Measurements from ENCODE around the gene IFNK.

The IFNK gene

DNA sequence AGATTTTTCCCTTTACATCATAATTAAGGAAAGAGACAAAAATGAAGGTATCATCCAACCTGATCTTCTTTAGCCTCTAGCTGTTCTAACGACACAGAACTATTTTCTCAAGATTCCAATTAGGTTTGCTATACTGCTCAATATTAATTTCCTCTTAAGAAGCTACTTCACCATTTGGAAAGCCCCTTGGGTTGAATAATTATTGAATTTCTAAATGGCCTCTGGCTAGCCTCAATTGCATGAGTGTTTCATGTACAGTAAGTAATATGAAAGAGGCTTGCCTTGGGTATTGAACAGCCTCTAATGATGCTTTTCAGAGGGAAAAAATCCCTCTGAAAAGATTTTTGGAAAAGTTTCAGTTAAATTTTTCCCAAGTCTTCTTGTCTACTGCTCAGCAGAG lies 9.2 kb downstream of the IFNK start:
- Histone ChIP-seq H3K79me2 (ENCODE audit: low read length) (no peaks in the 10 kb centered on the region), H3K27ac (ENCODE audit: low read length) (no peak overlapping the region), H2AFZ (ENCODE audit: low read depth, low read length) (no peak overlapping the region), H4K20me1 (ENCODE audit: insufficient read depth, low read length) (no peaks in the 10 kb centered on the region), H3K4me3 (ENCODE audit: low read length) (no peak overlapping the region), H3K4me1 (ENCODE audit: low read length) (peaks cover 12% of the 10 kb centered on the region), H3K36me3 (replicated peaks; ENCODE audit: low read depth, low read length) (no peaks in the 10 kb centered on the region), H3K27me3 (ENCODE audit: low read depth, low read length) (peaks cover 32% of the 10 kb centered on the region), H3K9ac (ENCODE audit: low read length) (no peak overlapping the region), H3K4me2 (ENCODE audit: low read length) (no peak overlapping the region), H3K9me3 (ENCODE audit: insufficient read depth, low read length) (no peaks in the 10 kb centered on the region)
- no peak for TF ChIP-seq EZH2phosphoT487 (IDR thresholded peaks at IDR 0.05; ENCODE audit: low read depth)
- TF ChIP-seq, protein P1, sequence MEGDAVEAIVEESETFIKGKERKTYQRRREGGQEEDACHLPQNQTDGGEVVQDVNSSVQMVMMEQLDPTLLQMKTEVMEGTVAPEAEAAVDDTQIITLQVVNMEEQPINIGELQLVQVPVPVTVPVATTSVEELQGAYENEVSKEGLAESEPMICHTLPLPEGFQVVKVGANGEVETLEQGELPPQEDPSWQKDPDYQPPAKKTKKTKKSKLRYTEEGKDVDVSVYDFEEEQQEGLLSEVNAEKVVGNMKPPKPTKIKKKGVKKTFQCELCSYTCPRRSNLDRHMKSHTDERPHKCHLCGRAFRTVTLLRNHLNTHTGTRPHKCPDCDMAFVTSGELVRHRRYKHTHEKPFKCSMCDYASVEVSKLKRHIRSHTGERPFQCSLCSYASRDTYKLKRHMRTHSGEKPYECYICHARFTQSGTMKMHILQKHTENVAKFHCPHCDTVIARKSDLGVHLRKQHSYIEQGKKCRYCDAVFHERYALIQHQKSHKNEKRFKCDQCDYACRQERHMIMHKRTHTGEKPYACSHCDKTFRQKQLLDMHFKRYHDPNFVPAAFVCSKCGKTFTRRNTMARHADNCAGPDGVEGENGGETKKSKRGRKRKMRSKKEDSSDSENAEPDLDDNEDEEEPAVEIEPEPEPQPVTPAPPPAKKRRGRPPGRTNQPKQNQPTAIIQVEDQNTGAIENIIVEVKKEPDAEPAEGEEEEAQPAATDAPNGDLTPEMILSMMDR (IDR thresholded peaks at IDR 0.05; ENCODE audit: low read depth, low read length), result no peak

DNA sequence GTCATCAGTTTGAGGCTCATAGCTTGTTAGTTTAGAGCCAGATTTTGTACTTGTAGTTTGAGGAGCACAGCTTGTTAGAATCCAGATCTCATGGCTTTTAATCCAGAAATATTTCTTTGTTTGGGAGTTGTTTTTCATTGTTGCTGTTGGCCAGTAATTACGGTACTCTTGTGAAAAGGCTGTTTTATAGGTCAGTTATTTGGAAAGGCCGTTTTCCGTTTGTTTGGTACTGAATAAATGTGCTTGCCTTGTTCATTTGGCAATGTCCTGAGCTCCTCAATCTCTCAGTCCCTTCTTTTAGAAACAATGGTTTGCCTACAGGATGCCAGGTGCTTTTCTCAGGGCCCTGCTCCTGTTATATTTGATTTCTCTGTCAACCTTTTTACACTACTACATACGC lies 10.0 kb downstream of the IFNK start:
- H3K36me3 ChIP-seq (replicated peaks; ENCODE audit: low read depth, low read length), result no peaks in the 10 kb centered on the region
- peaks cover 28% of the 10 kb centered on the region for H3K27me3 ChIP-seq (ENCODE audit: low read depth, low read length)
- no peaks in the 10 kb centered on the region for H3K79me2 ChIP-seq (ENCODE audit: low read length)
- TF ChIP-seq EZH2phosphoT487 (IDR thresholded peaks at IDR 0.05; ENCODE audit: low read depth), result no peak
- TF ChIP-seq, protein P1 (IDR thresholded peaks at IDR 0.05; ENCODE audit: low read depth, low read length), result no peak
- H2AFZ ChIP-seq (ENCODE audit: low read depth, low read length), result no peak overlapping the region
- no peak overlapping the region for H3K4me3 ChIP-seq (ENCODE audit: low read length)
- no peak overlapping the region for H3K9ac ChIP-seq (ENCODE audit: low read length)
- no peaks in the 10 kb centered on the region for H3K9me3 ChIP-seq (ENCODE audit: insufficient read depth, low read length)
- H3K27ac ChIP-seq (ENCODE audit: low read length), result no peak overlapping the region
- H3K4me2 ChIP-seq (ENCODE audit: low read length), result no peak overlapping the region
- H3K4me1 ChIP-seq (ENCODE audit: low read length), result peaks cover 12% of the 10 kb centered on the region
- H4K20me1 ChIP-seq (ENCODE audit: insufficient read depth, low read length), result no peaks in the 10 kb centered on the region

DNA sequence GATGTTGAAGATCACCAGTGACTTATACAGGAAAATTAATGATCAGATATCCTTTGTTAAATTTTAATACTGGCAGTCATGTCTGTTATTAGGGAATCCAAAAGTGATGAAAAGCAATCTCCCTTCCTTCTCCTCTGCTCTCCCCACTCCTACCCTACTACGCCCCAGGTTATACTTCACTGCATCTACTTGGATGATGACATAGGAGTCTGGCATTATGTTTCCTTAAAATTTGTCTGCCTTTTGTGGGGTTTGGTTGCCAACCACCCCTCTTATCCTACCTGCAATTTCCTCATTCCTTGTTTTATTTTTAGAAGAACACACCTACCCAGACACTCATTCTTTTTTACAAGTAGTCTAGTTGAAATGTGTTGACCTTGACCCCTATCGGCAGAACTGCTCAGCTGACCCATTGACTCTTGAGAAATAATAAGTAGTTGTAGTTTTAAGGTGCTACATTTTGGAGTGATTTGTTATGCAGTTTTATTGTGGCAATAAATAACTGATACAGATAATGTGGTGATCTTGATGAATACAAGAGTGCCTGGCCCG lies 10.6 kb downstream of the IFNK start:
- Histone ChIP-seq H3K4me3 (ENCODE audit: low read length) (no peak overlapping the region), H3K79me2 (ENCODE audit: low read length) (no peaks in the 10 kb centered on the region), H3K9ac (ENCODE audit: low read length) (no peak overlapping the region), H3K4me1 (ENCODE audit: low read length) (peaks cover 12% of the 10 kb centered on the region), H3K27ac (ENCODE audit: low read length) (no peak overlapping the region), H3K4me2 (ENCODE audit: low read length) (no peak overlapping the region), H3K36me3 (replicated peaks; ENCODE audit: low read depth, low read length) (no peaks in the 10 kb centered on the region), H3K9me3 (ENCODE audit: insufficient read depth, low read length) (no peaks in the 10 kb centered on the region), H2AFZ (ENCODE audit: low read depth, low read length) (no peak overlapping the region), H4K20me1 (ENCODE audit: insufficient read depth, low read length) (no peaks in the 10 kb centered on the region), H3K27me3 (ENCODE audit: low read depth, low read length) (peaks cover 28% of the 10 kb centered on the region)
- no peak for TF ChIP-seq EZH2phosphoT487 (IDR thresholded peaks at IDR 0.05; ENCODE audit: low read depth)
- TF ChIP-seq, protein P1 (IDR thresholded peaks at IDR 0.05; ENCODE audit: low read depth, low read length), result no peak

DNA sequence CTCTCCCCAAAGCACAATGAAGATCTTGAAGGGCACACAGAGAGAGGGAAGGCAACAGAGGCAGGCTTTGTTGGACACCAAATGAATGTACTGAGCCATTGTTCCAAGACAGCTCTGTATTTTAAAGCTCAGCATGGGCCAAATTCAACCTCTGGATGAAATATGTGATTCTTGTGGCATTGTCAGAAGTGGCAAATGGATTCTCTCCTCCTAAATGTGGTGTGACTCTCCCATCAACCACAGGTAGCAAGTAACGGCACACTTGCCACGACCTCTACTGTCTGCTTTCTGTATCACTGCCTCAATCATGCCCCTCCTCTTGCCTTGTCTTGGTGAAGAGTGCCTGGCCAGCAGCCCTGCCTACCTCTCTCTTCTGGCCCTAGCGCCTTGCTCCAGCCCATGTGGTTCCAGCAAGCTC lies 11.6 kb downstream of the IFNK start:
- H3K9ac ChIP-seq (ENCODE audit: low read length), result no peak overlapping the region
- no peaks in the 10 kb centered on the region for H3K79me2 ChIP-seq (ENCODE audit: low read length)
- H3K27me3 ChIP-seq (ENCODE audit: low read depth, low read length), result peaks cover 19% of the 10 kb centered on the region
- peaks cover 12% of the 10 kb centered on the region for H3K4me1 ChIP-seq (ENCODE audit: low read length)
- no peak overlapping the region for H3K27ac ChIP-seq (ENCODE audit: low read length)
- no peak overlapping the region for H2AFZ ChIP-seq (ENCODE audit: low read depth, low read length)
- no peaks in the 10 kb centered on the region for H4K20me1 ChIP-seq (ENCODE audit: insufficient read depth, low read length)
- no peak overlapping the region for H3K4me2 ChIP-seq (ENCODE audit: low read length)
- no peak for TF ChIP-seq EZH2phosphoT487 (IDR thresholded peaks at IDR 0.05; ENCODE audit: low read depth)
- TF ChIP-seq, protein P1 (IDR thresholded peaks at IDR 0.05; ENCODE audit: low read depth, low read length), result peak; percentile 54
- no peak overlapping the region for H3K4me3 ChIP-seq (ENCODE audit: low read length)
- no peaks in the 10 kb centered on the region for H3K9me3 ChIP-seq (ENCODE audit: insufficient read depth, low read length)
- no peaks in the 10 kb centered on the region for H3K36me3 ChIP-seq (replicated peaks; ENCODE audit: low read depth, low read length)

All from OCI-LY3 (cell line).